GM20431 (cell line): ENCODE measurements around the gene CATSPERZ.
"Not testable (repeated sequence)": the region's sequence is repeated elsewhere in the genome, so short reads cannot be mapped to it uniquely, and the experiment has no call there.

Experiments used
- in situ Hi-C: fragments of 300-500 bp; cut with MseI, MboI; formaldehyde crosslinking; loops from one replicate; pipeline ENCODE4 v1.15.0; 2020; ENCODE audit warnings: low sequenced_read_pairs; ENCODE audit not compliant: unreplicated experiment

The CATSPERZ gene

GRCh38 chr11:64297699-64298358, 2.3 kb upstream of the CATSPERZ start:
- in situ Hi-C loops: no loop called here

DNA sequence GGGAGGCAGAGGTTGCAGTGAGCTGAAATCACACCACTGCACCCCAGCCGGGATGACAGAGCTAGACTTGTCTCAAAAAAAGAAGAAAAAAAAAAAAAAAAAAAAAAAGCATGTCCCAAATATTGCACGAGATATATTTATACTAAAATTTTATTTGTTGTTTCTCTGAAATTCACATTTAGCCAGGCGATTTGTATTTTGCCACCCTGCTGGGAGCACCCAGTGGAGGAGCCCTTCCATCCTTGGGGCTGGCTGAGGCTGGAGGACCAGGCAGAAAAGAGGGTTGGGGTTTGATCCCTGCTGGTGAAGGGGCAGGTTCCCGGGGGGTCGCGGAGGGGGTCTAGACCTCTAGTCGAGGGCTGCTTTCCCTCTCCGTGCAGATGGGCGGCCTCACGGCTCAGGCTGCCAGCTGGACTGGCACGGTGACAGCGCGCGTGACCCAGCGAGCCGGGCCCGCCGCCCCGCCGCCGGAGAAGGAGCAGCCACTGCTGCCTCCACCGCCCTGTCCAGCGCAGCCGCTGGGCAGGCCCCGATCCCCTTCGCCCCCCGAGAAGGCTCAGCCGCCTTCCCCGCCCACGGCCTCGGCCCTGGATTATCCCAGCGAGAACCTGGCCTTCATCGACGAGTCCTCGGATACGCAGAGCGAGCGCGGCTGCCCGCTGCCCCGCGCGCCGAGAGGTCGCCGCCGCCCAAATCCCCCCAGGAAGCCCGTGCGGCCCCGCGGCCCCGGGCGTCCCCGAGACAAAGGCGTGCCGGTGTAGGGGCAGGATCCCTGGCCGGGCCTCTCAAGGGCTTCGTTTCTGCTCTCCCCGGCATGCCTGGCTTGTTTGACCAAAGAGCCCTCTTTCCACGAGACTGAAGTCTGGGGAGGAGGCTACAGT, 952 bp upstream of the CATSPERZ start:
- in situ Hi-C loops: no loop called here

GRCh38 chr11:64303109-64304031, 3.2 kb downstream of the CATSPERZ start:
- in situ Hi-C loops: no loop called here

DNA sequence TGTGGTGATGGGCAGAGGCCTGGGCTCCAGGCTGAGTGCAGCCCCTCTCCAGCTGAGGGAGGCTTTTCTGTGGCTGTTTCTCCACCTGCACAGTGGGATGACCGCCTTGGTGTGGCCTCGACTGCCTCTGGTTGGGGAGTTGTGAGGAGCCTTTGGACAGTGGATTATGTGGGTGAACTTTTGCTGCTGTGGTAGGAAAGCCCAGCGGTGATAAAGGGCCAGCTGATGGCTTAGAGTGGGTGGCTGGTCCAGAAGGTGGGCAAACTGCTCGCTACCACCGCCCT, 3.8 kb downstream of the CATSPERZ start:
- in situ Hi-C loops: no loop called here

DNA sequence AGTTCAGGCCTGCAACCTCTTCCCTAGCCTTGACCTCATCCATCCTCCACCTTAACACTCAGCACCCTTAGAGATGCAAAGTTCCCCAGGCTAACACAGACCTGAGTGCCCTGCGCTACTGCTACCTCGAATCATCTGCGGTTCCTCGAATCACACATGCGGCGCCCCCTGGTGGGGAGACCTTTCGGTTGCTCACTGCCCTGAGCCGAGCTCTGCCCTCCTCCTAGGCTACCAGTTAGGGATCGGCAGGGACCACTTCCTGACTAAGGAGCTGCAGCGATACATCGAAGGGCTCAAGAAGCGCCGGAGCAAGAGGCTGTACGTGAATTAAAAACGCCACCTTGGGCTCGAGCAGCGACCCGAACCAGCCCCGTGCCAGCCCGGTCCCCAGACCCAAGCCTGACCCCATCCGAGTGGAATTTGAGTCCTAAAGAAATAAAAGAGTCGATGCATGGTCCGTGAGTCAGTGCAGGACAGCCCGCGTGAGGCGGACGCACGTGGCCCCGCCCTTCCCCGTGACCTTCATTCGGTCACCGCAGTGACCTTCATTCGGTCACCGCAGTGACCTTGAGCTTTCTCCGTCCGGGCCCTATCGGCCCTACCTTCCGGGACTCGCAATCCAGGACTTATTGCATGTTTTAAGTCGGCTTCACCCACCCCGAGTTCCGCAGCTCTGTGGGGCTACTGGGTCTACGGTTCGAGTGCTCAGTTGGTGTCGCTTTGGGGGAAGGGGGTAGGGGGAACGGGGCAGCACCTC, 4.3 kb downstream of the CATSPERZ start:
- in situ Hi-C loops: no loop called here

DNA sequence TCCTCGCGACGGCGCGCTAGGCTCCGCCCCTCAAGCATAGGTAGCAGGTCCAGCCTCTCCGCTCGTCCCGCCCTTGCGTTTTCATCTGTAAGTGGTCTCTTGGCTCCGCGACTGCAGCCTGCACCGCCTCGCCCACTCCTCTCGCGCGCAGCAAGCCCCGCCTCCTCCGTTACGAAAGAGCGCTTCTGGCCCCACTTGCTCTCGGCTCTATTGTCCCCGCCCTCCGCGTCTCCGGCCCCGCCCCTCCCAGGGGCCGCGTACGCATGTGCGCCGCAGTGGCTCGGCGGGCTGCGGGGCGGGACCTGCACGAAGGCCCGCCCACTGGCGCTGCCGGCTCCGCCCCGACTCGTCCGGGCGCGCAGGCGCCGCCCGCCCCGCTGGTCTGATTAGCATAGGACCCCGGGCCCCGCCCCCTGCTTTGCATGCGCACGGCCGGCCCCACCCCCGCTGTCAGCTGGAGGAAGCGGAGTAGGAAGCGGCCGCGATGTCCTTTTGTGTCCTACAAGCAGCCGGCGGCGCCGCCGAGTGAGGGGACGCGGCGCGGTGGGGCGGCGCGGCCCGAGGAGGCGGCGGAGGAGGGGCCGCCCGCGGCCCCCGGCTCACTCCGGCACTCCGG, 5.0 kb downstream of the CATSPERZ start, which contains the start of gene ESRRA:
TSS of gene ESRRA (plus strand) at position 450 of the 616 bp plus-strand sequence. CDS start 1,656 bp downstream, outside the sequence.
- in situ Hi-C loops: no loop called here

- in situ Hi-C loops: no loop called here
Observed at GRCh38 chr11:64305691-64306562, 5.8 kb downstream of the CATSPERZ start.

GRCh38 chr11:64306563-64306875, 6.4 kb downstream of the CATSPERZ start:
- in situ Hi-C loops: no loop called here

DNA sequence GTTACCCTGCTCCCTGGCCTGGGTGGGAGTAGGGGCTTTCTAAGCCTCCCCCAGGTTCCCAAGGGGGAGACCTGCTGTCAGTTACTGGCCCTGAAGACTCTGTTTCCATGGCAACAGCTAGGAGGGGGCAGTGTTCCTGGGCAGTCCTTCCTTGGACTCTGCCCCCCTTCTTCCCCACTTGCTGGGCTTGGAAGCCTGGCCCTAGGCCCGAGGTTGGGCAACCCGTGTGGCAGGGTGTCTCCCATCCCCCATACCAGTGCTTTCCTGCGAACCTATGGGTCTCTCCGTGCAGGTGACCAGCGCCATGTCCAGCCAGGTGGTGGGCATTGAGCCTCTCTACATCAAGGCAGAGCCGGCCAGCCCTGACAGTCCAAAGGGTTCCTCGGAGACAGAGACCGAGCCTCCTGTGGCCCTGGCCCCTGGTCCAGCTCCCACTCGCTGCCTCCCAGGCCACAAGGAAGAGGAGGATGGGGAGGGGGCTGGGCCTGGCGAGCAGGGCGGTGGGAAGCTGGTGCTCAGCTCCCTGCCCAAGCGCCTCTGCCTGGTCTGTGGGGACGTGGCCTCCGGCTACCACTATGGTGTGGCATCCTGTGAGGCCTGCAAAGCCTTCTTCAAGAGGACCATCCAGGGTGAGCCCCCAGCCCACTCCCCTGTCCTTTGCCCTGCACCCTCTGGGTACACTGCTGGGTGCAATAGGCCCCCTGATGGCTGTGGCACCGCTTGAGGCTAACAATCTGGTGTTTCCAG, 6.9 kb downstream of the CATSPERZ start:
- in situ Hi-C loops: no loop called here

DNA sequence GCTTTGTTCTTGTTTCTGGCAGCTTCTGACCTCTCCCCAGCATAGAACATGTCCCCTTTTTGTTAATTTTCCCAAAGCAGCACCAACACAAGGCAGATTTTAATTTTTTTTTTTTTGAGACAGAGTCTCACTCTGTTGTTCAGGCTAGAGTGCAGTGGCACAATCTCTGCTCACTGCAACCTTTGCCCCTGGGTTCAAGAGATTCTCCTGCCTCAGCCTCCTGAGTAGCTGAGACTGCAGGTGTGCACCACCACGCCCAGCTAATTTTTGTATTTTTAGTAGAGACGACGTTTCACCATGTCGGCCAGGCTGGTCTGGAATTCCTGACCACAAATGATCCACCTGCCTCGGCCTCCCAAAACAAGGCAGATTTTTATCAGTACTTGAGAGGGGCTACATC, 7.6 kb downstream of the CATSPERZ start:
- in situ Hi-C loops: not testable (repeated sequence)

DNA sequence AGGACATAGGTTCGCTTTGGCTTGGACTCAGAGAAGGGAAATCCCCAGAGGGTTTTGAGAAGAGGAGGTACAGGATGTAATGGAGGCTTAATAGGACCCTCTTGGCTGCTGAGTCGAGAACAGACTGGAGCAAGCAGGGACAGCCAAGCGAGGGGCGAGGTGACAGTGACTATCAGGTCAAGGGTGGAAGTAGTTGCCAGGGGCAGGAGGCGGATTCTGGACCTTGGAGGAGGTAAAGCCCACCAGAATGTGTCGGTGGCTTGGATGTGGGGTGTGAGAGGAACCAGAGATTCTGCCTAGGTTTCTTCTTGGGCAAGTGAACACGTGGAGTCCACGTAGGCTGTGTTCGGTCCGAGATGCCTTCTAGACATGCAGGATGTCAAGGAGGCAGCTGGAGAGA, 12.8 kb downstream of the CATSPERZ start:
- in situ Hi-C loops: no loop called here

- in situ Hi-C loops: no loop called here
Observed at GRCh38 chr11:64313491-64314145, 13.5 kb downstream of the CATSPERZ start.

GRCh38 chr11:64314146-64314804, 14.1 kb downstream of the CATSPERZ start:
- in situ Hi-C loops: no loop called here

DNA sequence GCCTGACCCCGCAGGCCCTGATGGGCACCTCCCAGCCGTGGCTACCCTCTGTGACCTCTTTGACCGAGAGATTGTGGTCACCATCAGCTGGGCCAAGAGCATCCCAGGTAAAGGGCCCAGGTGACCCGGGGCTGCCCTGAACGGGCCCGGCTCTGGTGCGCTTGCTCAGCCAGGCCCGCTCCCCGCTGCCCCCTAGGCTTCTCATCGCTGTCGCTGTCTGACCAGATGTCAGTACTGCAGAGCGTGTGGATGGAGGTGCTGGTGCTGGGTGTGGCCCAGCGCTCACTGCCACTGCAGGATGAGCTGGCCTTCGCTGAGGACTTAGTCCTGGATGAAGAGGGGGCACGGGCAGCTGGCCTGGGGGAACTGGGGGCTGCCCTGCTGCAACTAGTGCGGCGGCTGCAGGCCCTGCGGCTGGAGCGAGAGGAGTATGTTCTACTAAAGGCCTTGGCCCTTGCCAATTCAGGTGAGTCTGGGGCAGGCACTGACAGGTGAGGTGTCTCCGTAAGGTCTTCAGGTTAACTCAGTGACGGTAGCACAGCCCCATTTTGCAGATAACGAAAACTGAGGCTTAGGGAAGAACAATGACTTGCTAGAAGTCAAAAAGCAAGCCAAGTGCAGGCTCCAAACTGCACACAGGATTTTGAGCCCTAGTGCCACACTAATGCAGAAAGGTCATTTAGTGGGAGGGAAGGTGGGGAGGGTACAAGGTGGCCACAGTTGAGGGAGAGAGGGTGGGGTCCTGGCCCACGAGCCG, 14.8 kb downstream of the CATSPERZ start:
- in situ Hi-C loops: no loop called here

DNA sequence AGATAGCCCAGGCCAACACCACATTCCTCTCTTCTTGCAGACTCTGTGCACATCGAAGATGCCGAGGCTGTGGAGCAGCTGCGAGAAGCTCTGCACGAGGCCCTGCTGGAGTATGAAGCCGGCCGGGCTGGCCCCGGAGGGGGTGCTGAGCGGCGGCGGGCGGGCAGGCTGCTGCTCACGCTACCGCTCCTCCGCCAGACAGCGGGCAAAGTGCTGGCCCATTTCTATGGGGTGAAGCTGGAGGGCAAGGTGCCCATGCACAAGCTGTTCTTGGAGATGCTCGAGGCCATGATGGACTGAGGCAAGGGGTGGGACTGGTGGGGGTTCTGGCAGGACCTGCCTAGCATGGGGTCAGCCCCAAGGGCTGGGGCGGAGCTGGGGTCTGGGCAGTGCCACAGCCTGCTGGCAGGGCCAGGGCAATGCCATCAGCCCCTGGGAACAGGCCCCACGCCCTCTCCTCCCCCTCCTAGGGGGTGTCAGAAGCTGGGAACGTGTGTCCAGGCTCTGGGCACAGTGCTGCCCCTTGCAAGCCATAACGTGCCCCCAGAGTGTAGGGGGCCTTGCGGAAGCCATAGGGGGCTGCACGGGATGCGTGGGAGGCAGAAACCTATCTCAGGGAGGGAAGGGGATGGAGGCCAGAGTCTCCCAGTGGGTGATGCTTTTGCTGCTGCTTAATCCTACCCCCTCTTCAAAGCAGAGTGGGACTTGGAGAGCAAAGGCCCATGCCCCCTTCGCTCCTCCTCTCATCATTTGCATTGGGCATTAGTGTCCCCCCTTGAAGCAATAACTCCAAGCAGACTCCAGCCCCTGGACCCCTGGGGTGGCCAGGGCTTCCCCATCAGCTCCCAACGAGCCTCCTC, 15.7 kb downstream of the CATSPERZ start:
- in situ Hi-C loops: not testable (repeated sequence)
